ENCODE results near the gene RBL1.

- TF ChIP-seq, protein P1, sequence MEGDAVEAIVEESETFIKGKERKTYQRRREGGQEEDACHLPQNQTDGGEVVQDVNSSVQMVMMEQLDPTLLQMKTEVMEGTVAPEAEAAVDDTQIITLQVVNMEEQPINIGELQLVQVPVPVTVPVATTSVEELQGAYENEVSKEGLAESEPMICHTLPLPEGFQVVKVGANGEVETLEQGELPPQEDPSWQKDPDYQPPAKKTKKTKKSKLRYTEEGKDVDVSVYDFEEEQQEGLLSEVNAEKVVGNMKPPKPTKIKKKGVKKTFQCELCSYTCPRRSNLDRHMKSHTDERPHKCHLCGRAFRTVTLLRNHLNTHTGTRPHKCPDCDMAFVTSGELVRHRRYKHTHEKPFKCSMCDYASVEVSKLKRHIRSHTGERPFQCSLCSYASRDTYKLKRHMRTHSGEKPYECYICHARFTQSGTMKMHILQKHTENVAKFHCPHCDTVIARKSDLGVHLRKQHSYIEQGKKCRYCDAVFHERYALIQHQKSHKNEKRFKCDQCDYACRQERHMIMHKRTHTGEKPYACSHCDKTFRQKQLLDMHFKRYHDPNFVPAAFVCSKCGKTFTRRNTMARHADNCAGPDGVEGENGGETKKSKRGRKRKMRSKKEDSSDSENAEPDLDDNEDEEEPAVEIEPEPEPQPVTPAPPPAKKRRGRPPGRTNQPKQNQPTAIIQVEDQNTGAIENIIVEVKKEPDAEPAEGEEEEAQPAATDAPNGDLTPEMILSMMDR (IDR thresholded peaks at IDR 0.05) = no peak
- TF ChIP-seq POLR2A (IDR thresholded peaks at IDR 0.05) (no peak), POLR2AphosphoS5 (IDR thresholded peaks at IDR 0.05) (no peak)
These were observed 111.5 kb downstream of the RBL1 start for GRCh38 chr20:36984257-36984638.

All from breast epithelium (tissue), 3 donors.